Suprapubic skin (tissue), 4 donors: Measurements from ENCODE around the gene MICAL2. TPM values are rescaled to one million over a fixed set of nuclear protein-coding genes. Genes with fewer than 3 reads are reported as not detected.
A peak's percentile ranks its signal among the peaks of the same experiment; 100 is the strongest.

Experiments
- DNase-seq, 2 donors: peaks; one replicate each; pipeline ENCODE4 v3.0.0-alpha.2; 2019; ENCODE audit warnings: low spot score in 2 of 2
- H3K27ac ChIP-seq: fragments of 200-600 bp; sonication (generic); one replicate; pipeline ENCODE4 v1.5.1; 2019
- H3K27me3 ChIP-seq: fragments of 200-600 bp; sonication (generic); one replicate; pipeline ENCODE4 v1.5.1; 2019
- H3K36me3 ChIP-seq: fragments of 200-600 bp; sonication (generic); one replicate; pipeline ENCODE4 v1.5.1; 2019
- H3K4me1 ChIP-seq: fragments of 200-600 bp; sonication (generic); one replicate; pipeline ENCODE4 v1.5.1; 2019
- H3K4me3 ChIP-seq: fragments of 200-600 bp; sonication (generic); one replicate; pipeline ENCODE4 v1.5.1; 2019; ENCODE audit warnings: mild to moderate bottlenecking
- H3K9me3 ChIP-seq: fragments of 200-600 bp; sonication (generic); one replicate; pipeline ENCODE4 v1.5.1; 2019
- CTCF ChIP-seq, 2 donors: fragments of 200-600 bp in 1 of 2; fragments of 450-650 bp in 1 of 2; sonication (generic) in 1 of 2; IDR thresholded peaks; one replicate each; pipeline ENCODE4 v1.5.1; 2016 to 2019; ENCODE audit warnings: antibody characterized with exemption in 2 of 2, mild to moderate bottlenecking in 1 of 2, moderate library complexity in 1 of 2
- EP300 ChIP-seq: sonication (generic); formaldehyde crosslinking; IDR thresholded peaks from one replicate; pipeline ENCODE4 v1.6.1; 2017; ENCODE audit warnings: antibody characterized with exemption
- POLR2A ChIP-seq, 2 donors: fragments of 450-650 bp; IDR thresholded peaks; one replicate each; pipeline ENCODE4 v1.6.1; 2017; ENCODE audit warnings: antibody characterized with exemption in 2 of 2, mild to moderate bottlenecking in 2 of 2, moderate library complexity in 2 of 2
- POLR2AphosphoS5 ChIP-seq, 3 donors: sonication (generic); formaldehyde crosslinking; IDR thresholded peaks; one replicate each; pipeline ENCODE4 v1.6.1; 2017; ENCODE audit warnings: antibody characterized with exemption in 3 of 3
- WGBS: methylation state at CpG from one replicate; pipeline ENCODE4 v1.1.5; 2018; 5-methylcytosine and 5-hydroxymethylcytosine counted together
- total RNA-seq, 4 donors: library from RNA; depleted of rRNA; stranded (reverse); fragments of >200 nt; gene quantifications; one replicate each; pipeline ENCODE4 v1.1.0, GENCODE V29; 2016

MICAL2 gene
- total RNA-seq, 4 donors from 2014 or later = 117 to 232 (median 164) TPM

GRCh38 chr11:12150831-12151382 is 40.5 kb downstream of the MICAL2 start:
- peaks cover 3% of the 10 kb centered on the region for H3K4me1 ChIP-seq
- H3K4me3 ChIP-seq = no peak overlapping the region
- H3K27me3 ChIP-seq = no peaks in the 10 kb centered on the region
- DNase-seq = peak in 1 of 2 donors; percentile 8
- H3K27ac ChIP-seq = no peak overlapping the region
- H3K36me3 ChIP-seq = peaks cover 10% of the 10 kb centered on the region
- TF ChIP-seq POLR2A (IDR thresholded peaks at IDR 0.05) (no peak), CTCF (IDR thresholded peaks at IDR 0.05) (no peak)
- 80% methylated on average over 10 of the region's 10 CpGs for WGBS
- no peaks in the 10 kb centered on the region for H3K9me3 ChIP-seq

- H3K4me1 ChIP-seq = peaks cover 15% of the 10 kb centered on the region
- no peak for DNase-seq
- WGBS = 94% methylated on average over 2 of the region's 2 CpGs
- H3K27ac ChIP-seq = no peak overlapping the region
- no peaks in the 10 kb centered on the region for H3K27me3 ChIP-seq
- TF ChIP-seq POLR2A (IDR thresholded peaks at IDR 0.05) (no peak), CTCF (IDR thresholded peaks at IDR 0.05) (no peak), POLR2AphosphoS5 (IDR thresholded peaks at IDR 0.05) (no peak), EP300 (no peak)
- H3K4me3 ChIP-seq = no peak overlapping the region
- peaks cover 10% of the 10 kb centered on the region for H3K36me3 ChIP-seq
- H3K9me3 ChIP-seq = no peaks in the 10 kb centered on the region
These were observed 41.9 kb downstream of the MICAL2 start for GRCh38 chr11:12152321-12152720.

- H3K27ac ChIP-seq = no peak overlapping the region
- no peak for DNase-seq
- TF ChIP-seq POLR2AphosphoS5 (IDR thresholded peaks at IDR 0.05) (no peak), EP300 (no peak)
These were observed 44.7 kb downstream of the MICAL2 start for GRCh38 chr11:12154871-12155668.

GRCh38 chr11:12155696-12156095 is 45.3 kb downstream of the MICAL2 start:
- peaks cover 10% of the 10 kb centered on the region for H3K36me3 ChIP-seq
- H3K9me3 ChIP-seq = no peaks in the 10 kb centered on the region
- TF ChIP-seq CTCF (IDR thresholded peaks at IDR 0.05) (no peak), EP300 (no peak), POLR2AphosphoS5 (IDR thresholded peaks at IDR 0.05) (no peak), POLR2A (IDR thresholded peaks at IDR 0.05) (no peak)
- no peak for DNase-seq
- H3K27me3 ChIP-seq = no peaks in the 10 kb centered on the region
- WGBS = 94% methylated on average over 8 of the region's 8 CpGs
- H3K27ac ChIP-seq = no peak overlapping the region
- H3K4me3 ChIP-seq = no peak overlapping the region
- peaks cover 46% of the 10 kb centered on the region for H3K4me1 ChIP-seq

More at GRCh38 chr11:12154871-12155668, 44.7 kb downstream of the MICAL2 start:
- Histone ChIP-seq H3K36me3 (peaks cover 10% of the 10 kb centered on the region), H3K4me1 (peaks cover 43% of the 10 kb centered on the region), H3K4me3 (no peak overlapping the region), H3K9me3 (no peaks in the 10 kb centered on the region), H3K27me3 (no peaks in the 10 kb centered on the region)
- WGBS = over 99% methylated on average over 6 of the region's 6 CpGs

GRCh38 chr11:12156301-12157140 is 46.1 kb downstream of the MICAL2 start:
- Histone ChIP-seq H3K27ac (peak overlapping the region; percentile 4), H3K36me3 (peaks cover 10% of the 10 kb centered on the region), H3K4me3 (no peak overlapping the region), H3K4me1 (peaks cover 46% of the 10 kb centered on the region), H3K27me3 (no peaks in the 10 kb centered on the region), H3K9me3 (no peaks in the 10 kb centered on the region)
- DNase-seq = no peak
- TF ChIP-seq CTCF (IDR thresholded peaks at IDR 0.05) = no peak
- no peak for TF ChIP-seq POLR2AphosphoS5 (IDR thresholded peaks at IDR 0.05)
- no peak for TF ChIP-seq POLR2A (IDR thresholded peaks at IDR 0.05)
- no peak for TF ChIP-seq EP300
- 88% methylated on average over 7 of the region's 7 CpGs for WGBS
